PFSK-1 (cell line): ENCODE measurements around the gene FOXC1.

Source experiments
- FOXP2 ChIP-seq: optimal IDR thresholded peaks from 2 replicates; pipeline ENCODE3; 2011; ENCODE audit warnings: borderline replicate concordance, control low read depth, inconsistent platforms; ENCODE audit not compliant: insufficient read depth; ENCODE audit errors: extremely low read length, extremely low read depth
- POLR2AphosphoS5 ChIP-seq: IDR thresholded peaks from 2 replicates; pipeline ENCODE4 v1.6.1; 2012; ENCODE audit warnings: low read depth, mild to moderate bottlenecking, control low read depth, low read length, moderate library complexity
- SIN3A ChIP-seq: IDR thresholded peaks from 2 replicates; pipeline ENCODE4 v1.6.1; 2012; ENCODE audit warnings: mild to moderate bottlenecking, low read length, moderate library complexity, borderline replicate concordance; ENCODE audit not compliant: insufficient read depth
- TAF1 ChIP-seq: IDR thresholded peaks from 2 replicates; pipeline ENCODE4 v1.6.1; 2012; ENCODE audit warnings: low read length, control low read depth, borderline replicate concordance; ENCODE audit not compliant: insufficient read depth
- TF ChIP-seq, protein P1 (sequence below), 2 experiments: IDR thresholded peaks; 2 replicates each; pipeline versions ENCODE4 v1.6.1 to v1.8.0; 2011 to 2012; ENCODE audit warnings: low read depth in 2 of 2, low read length in 2 of 2, control low read depth in 1 of 2, inconsistent platforms in 1 of 2, mild to moderate bottlenecking in 1 of 2, moderate library complexity in 1 of 2; ENCODE audit not compliant: insufficient read depth in 1 of 2

The FOXC1 gene

DNA sequence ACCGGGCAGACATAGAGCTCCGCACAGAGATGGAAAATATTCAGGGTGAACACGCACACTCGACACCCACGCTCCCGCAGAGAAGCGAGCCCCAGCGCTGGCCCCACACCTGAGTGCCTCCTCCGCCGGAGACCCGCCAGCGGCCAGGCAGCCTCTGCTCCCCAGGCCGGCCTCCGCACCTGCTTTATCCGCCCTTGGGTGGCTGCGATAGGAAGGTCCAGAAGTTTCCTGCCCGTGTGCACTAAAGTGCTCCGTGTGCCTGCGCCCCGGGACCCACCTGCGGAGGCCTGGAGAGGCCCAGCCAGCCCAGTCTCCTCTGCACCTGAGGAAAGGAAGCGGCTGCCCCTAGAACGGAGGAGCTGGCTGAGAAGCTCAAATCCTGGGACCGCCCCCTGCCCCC is 10.8 kb upstream of the FOXC1 start:
- TF ChIP-seq, protein P1, sequence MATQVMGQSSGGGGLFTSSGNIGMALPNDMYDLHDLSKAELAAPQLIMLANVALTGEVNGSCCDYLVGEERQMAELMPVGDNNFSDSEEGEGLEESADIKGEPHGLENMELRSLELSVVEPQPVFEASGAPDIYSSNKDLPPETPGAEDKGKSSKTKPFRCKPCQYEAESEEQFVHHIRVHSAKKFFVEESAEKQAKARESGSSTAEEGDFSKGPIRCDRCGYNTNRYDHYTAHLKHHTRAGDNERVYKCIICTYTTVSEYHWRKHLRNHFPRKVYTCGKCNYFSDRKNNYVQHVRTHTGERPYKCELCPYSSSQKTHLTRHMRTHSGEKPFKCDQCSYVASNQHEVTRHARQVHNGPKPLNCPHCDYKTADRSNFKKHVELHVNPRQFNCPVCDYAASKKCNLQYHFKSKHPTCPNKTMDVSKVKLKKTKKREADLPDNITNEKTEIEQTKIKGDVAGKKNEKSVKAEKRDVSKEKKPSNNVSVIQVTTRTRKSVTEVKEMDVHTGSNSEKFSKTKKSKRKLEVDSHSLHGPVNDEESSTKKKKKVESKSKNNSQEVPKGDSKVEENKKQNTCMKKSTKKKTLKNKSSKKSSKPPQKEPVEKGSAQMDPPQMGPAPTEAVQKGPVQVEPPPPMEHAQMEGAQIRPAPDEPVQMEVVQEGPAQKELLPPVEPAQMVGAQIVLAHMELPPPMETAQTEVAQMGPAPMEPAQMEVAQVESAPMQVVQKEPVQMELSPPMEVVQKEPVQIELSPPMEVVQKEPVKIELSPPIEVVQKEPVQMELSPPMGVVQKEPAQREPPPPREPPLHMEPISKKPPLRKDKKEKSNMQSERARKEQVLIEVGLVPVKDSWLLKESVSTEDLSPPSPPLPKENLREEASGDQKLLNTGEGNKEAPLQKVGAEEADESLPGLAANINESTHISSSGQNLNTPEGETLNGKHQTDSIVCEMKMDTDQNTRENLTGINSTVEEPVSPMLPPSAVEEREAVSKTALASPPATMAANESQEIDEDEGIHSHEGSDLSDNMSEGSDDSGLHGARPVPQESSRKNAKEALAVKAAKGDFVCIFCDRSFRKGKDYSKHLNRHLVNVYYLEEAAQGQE (IDR thresholded peaks at IDR 0.05; ENCODE audit: insufficient read depth in 1 of 2, low read depth in 2 of 2, low read length in 2 of 2) = no peak
- TF ChIP-seq TAF1 (no peak), SIN3A (no peak), POLR2AphosphoS5 (no peak), FOXP2 (no peak)

DNA sequence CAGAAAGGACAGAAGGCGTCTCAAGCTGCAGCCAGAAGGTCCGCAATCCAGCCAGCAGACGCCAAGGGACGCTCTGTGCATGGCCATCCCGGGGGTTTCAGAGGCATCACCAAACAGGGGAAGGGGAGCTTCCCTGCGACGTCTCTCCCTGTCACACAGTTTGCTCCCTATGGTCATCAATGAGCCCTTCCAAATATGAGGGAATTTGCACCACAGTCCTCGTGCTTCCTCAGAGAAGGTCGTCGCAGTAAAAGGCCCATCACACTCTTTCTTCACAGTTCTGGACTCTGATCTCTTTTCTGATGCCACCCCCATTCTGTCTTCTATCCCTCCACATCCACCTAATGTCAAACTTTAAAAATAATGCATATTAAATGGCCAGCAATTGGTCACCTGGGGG is 10.2 kb upstream of the FOXC1 start:
- TF ChIP-seq SIN3A (no peak), TAF1 (no peak)
- TF ChIP-seq, protein P1 (IDR thresholded peaks at IDR 0.05; ENCODE audit: insufficient read depth in 1 of 2, low read depth in 2 of 2, low read length in 2 of 2) = no peak

DNA sequence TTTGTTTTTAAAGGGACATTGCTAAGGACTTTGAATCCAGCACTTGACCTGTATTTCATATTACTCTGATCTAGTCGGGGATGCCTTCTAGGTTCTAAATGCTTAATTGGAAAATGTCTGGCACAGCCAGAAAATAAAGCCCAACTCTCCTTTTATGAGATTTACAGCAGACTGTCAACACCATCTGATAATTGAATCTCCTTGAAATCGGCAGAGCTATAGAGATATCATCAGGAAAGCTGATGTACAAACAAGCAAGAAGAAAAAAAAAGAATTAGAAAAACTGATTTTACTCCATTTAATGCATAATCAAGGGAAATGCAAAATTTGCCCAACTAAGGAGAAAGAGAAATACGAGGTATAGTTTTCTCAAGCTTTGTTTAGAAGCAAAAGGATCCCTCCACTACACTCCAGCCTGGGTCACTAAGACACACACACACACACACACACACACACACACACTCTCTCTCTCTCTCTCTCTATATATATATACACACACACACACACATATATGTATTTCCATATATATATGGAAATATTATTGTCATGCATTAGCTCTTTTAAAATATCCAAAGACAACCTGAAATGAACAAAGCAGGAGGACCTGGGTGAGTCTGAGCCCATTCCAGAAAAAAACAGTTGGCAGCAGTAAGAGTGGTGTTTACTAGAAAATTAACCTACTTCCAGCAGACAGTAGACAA is 9.5 kb upstream of the FOXC1 start:
- TF ChIP-seq POLR2AphosphoS5 = no peak
- no peak for TF ChIP-seq TAF1
- TF ChIP-seq SIN3A = no peak
- TF ChIP-seq, protein P1 (IDR thresholded peaks at IDR 0.05; ENCODE audit: insufficient read depth in 1 of 2, low read depth in 2 of 2, low read length in 2 of 2) = no peak
- TF ChIP-seq FOXP2 = no peak

DNA sequence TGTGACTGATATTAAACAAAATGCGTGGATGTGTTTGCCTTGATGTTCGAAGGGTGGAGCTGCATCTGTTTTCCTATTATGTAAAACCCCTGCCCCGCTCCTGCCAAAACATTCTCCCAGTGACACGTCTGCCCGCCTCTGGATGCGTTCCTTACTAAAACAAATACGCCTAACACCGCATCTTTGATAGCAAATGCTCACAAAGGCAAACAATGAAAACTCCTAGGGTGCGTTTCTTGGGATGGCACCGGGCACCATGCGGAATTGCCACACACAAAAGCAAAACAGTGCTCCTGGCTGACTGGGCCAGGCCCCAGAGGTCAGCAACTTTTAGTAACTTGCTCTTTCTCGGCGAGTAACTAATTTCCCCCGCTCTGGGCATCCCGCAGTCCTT is 9.0 kb upstream of the FOXC1 start:
- TF ChIP-seq FOXP2 (no peak), SIN3A (no peak), TAF1 (no peak), POLR2AphosphoS5 (no peak)
- TF ChIP-seq, protein P1 (IDR thresholded peaks at IDR 0.05; ENCODE audit: insufficient read depth in 1 of 2, low read depth in 2 of 2, low read length in 2 of 2) = no peak
